Right lobe of liver (tissue), 6 donors: ENCODE results near the gene CEP72. TPM values are rescaled to one million over a fixed set of nuclear protein-coding genes. Genes with fewer than 3 reads are reported as not detected.
A peak's percentile ranks its signal among the peaks of the same experiment; 100 is the strongest.
"Not testable (repeated sequence)": the region's sequence is repeated elsewhere in the genome, so short reads cannot be mapped to it uniquely, and the experiment has no call there.

Experiments
- ATAC-seq, 4 donors: fragments of 200-7000 bp; cut with Tn5 transposase; one replicate each; pipeline ENCODE4 v1.9.1; 2020; ENCODE audit warnings: mild to moderate bottlenecking in 4 of 4, moderate library complexity in 4 of 4
- DNase-seq, 3 donors: peaks; one replicate each; pipeline ENCODE4 v3.0.0-alpha.2; 2020
- H3K27ac ChIP-seq, 3 donors: fragments of 200-600 bp; one replicate each; pipeline ENCODE4 v1.8.0; 2022
- H3K27me3 ChIP-seq, 2 donors: fragments of 200-600 bp; one replicate each; pipeline ENCODE4 v1.8.0; 2022
- H3K36me3 ChIP-seq, 4 donors: fragments of 200-600 bp; sonication (generic) in 1 of 4; one replicate each; pipeline versions ENCODE4 v1.5.1 to v1.8.0; 2017 to 2022; ENCODE audit warnings: control low read depth in 1 of 4
- H3K4me1 ChIP-seq, 4 donors: fragments of 200-600 bp; sonication (generic) in 1 of 4; one replicate each; pipeline versions ENCODE4 v1.5.1 to v1.8.0; 2017 to 2022; ENCODE audit warnings: control low read depth in 1 of 4
- H3K4me3 ChIP-seq, 3 donors: fragments of 200-600 bp; one replicate each; pipeline ENCODE4 v1.8.0; 2022
- H3K9me3 ChIP-seq, 4 donors: fragments of 200-600 bp; sonication (generic) in 1 of 4; one replicate each; pipeline versions ENCODE4 v1.5.1 to v1.8.0; 2017 to 2022; ENCODE audit warnings: control low read depth in 1 of 4
- CTCF ChIP-seq, 4 donors: fragments of 200-600 bp in 3 of 4; fragments of 450-650 bp in 1 of 4; IDR thresholded peaks; one replicate each; pipeline versions ENCODE4 v1.5.1 to v1.8.0; 2016 to 2022; ENCODE audit warnings: antibody characterized with exemption in 4 of 4, mild to moderate bottlenecking in 2 of 4
- POLR2A ChIP-seq: fragments of 450-650 bp; IDR thresholded peaks from one replicate; pipeline ENCODE4 v1.6.1; 2017; ENCODE audit warnings: antibody characterized with exemption, mild to moderate bottlenecking
- WGBS: methylation state at CpG from one replicate; pipeline ENCODE4 v1.1.6; 2018; ENCODE audit warnings: low coverage, low lambda C conversion rate; ENCODE audit not compliant: insufficient coverage; ENCODE audit errors: missing lambda C conversion rate; 5-methylcytosine and 5-hydroxymethylcytosine counted together
- intact Hi-C, 2 donors: fragments of 100-400 bp; cut with DNase I; formaldehyde crosslinking; loops; one replicate each; pipeline versions ENCODE4 v1.11.2 to v1.14.1; 2022
- total RNA-seq, 6 experiments: library from RNA; depleted of rRNA in 2 of 6; stranded (reverse); fragments of >200 nt in 2 of 6; fragmentation: NEBNext Ultra II Directional in 3 of 6; extraction: Animal tissue kit (Norgen Biotek cat#: 25700) in 3 of 6; gene quantifications; one replicate each; pipeline versions ENCODE4 v1.1.0 to v1.2.4, GENCODE V29; 2016 to 2023
- donor health status: DM: no; HTN: yes; CAD: no.
- donor health status: DM: no; HTN: no; CAD: no.
- donor health status: DM: no; HTN: no; CAD: no.
- donor health status: DM: no; HTN: yes; CAD: no.
- donor health status: DM: no; HTN: yes; CAD: no.

CEP72 gene
- total RNA-seq, 6 experiments from 2014 or later: 3.4 to 6.0 (median 4.2) TPM

GRCh38 chr5:627840-628239 is 15.7 kb downstream of the CEP72 start:
- Histone ChIP-seq H3K36me3 (peaks cover 0 to 9% (median 0%) of the 10 kb centered on the region in 4 donors), H3K9me3 (no peaks in the 10 kb centered on the region), H3K4me1 (no peaks in the 10 kb centered on the region), H3K27me3 (no peaks in the 10 kb centered on the region), H3K27ac (no peak overlapping the region), H3K4me3 (no peak overlapping the region)
- ATAC-seq (no peak), DNase-seq (no peak)
- 97% methylated on average over 21 of the region's 24 CpGs for WGBS
- intact Hi-C loops: no loop called here
- TF ChIP-seq CTCF (IDR thresholded peaks at IDR 0.05): no peak
- no peak for TF ChIP-seq POLR2A

GRCh38 chr5:628351-629205 is 16.4 kb downstream of the CEP72 start:
- intact Hi-C loops, ATAC-seq, H3K36me3 ChIP-seq, H3K27ac ChIP-seq, H3K27me3 ChIP-seq, H3K9me3 ChIP-seq, H3K4me1 ChIP-seq, DNase-seq, H3K4me3 ChIP-seq: not testable (repeated sequence)
- WGBS: 93% methylated on average over 2 of the region's 21 CpGs

- ATAC-seq: no peak
- Histone ChIP-seq H3K4me1 (no peaks in the 10 kb centered on the region), H3K36me3 (peaks cover 0 to 8% (median 2%) of the 10 kb centered on the region in 4 donors), H3K27me3 (no peaks in the 10 kb centered on the region), H3K27ac (no peak overlapping the region), H3K9me3 (no peaks in the 10 kb centered on the region), H3K4me3 (no peak overlapping the region)
- TF ChIP-seq POLR2A (no peak), CTCF (IDR thresholded peaks at IDR 0.05) (no peak)
- intact Hi-C loops: no loop called here
- WGBS: 85% methylated on average over 5 of the region's 20 CpGs
- peak in 2 of 3 donors; percentile 15 to 32 for DNase-seq
Measured at GRCh38 chr5:633501-633955, 21.4 kb downstream of the CEP72 start.

GRCh38 chr5:634191-634590 is 22.1 kb downstream of the CEP72 start:
- intact Hi-C loops: no loop called here
- no peak overlapping the region for H3K27ac ChIP-seq
- no peak overlapping the region for H3K4me3 ChIP-seq
- H3K36me3 ChIP-seq: peaks cover 0 to 8% (median 2%) of the 10 kb centered on the region in 4 donors
- DNase-seq (no peak), ATAC-seq (no peak)
- no peak for TF ChIP-seq CTCF (IDR thresholded peaks at IDR 0.05)
- TF ChIP-seq POLR2A: no peak
- no peaks in the 10 kb centered on the region for H3K9me3 ChIP-seq
- no peaks in the 10 kb centered on the region for H3K27me3 ChIP-seq
- WGBS: 60% methylated on average over 1 of the region's 12 CpGs
- H3K4me1 ChIP-seq: no peaks in the 10 kb centered on the region

GRCh38 chr5:635306-636055 is 23.3 kb downstream of the CEP72 start:
- intact Hi-C loops: no loop called here
- peaks cover 0 to 8% (median 2%) of the 10 kb centered on the region in 4 donors for H3K36me3 ChIP-seq
- no peaks in the 10 kb centered on the region for H3K4me1 ChIP-seq
- H3K9me3 ChIP-seq: no peaks in the 10 kb centered on the region
- DNase-seq (no peak), ATAC-seq (no peak)
- H3K27me3 ChIP-seq: no peaks in the 10 kb centered on the region
- no peak overlapping the region for H3K4me3 ChIP-seq
- TF ChIP-seq POLR2A: no peak
- no peak for TF ChIP-seq CTCF (IDR thresholded peaks at IDR 0.05)
- no peak overlapping the region for H3K27ac ChIP-seq
- 97% methylated on average over 12 of the region's 18 CpGs for WGBS
